ENCODE measurements around the gene STARD13. TPM values are rescaled to one million over a fixed set of nuclear protein-coding genes. Genes with fewer than 3 reads are reported as not detected.
A peak's percentile ranks its signal among the peaks of the same experiment; 100 is the strongest.
"Not testable (repeated sequence)": the region's sequence is repeated elsewhere in the genome, so short reads cannot be mapped to it uniquely, and the experiment has no call there.

The STARD13 gene
- total RNA-seq, 1 experiment from 2014 or later = 7.8 TPM

DNA sequence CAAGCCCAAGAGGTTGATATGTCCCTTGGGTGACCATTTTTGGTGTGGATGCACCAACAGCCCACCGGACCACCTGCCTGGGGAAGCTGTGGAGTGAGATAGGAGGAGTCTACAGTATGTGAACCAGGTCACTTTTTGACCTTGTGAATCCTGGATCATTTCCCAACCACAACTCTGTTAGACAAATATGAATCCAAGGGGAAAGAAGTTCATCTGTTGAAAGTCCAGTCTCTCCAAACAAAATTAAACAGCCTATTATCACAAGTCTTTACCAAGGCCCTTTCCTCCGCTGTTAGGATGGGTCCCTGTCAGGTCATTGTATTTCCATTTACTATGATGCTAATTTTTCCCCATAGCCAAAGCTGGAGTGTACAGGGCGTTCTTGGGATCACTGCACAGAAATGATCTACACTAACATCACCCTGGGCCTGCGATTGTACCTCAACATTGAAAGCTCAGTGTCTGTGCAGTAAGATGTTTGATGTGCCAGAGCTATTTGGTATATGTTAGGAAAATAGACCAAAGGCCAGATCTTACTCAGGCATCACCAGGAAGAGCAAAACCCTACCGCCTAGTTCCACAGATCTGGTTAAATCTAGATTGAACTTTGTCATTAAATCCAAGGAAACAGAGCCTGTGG is 117.1 kb downstream of the STARD13 start:
- no peak for DNase-seq (ENCODE audit: low read depth in 1 of 2, low spot score in 2 of 2)
- Histone ChIP-seq H3K27ac (peak overlapping the region; percentile 82), H3K36me3 (peaks cover 23% of the 10 kb centered on the region), H3K9me3 (replicated peaks) (no peaks in the 10 kb centered on the region), H3K4me1 (replicated peaks) (peaks cover 32% of the 10 kb centered on the region), H3K27me3 (replicated peaks) (no peaks in the 10 kb centered on the region), H3K4me3 (no peak overlapping the region)

GRCh38 chr13:33167491-33167890 is 118.1 kb downstream of the STARD13 start:
- Histone ChIP-seq H3K9me3 (replicated peaks) (no peaks in the 10 kb centered on the region; the same call in 1 of the 2 replicates), H3K27me3 (replicated peaks) (no peaks in the 10 kb centered on the region), H3K4me3 (no peak overlapping the region), H3K27ac (no peak overlapping the region), H3K4me1 (replicated peaks) (peaks cover 27% of the 10 kb centered on the region), H3K36me3 (peaks cover 30% of the 10 kb centered on the region)
- DNase-seq (ENCODE audit: low read depth in 1 of 2, low spot score in 2 of 2) = no peak

DNA sequence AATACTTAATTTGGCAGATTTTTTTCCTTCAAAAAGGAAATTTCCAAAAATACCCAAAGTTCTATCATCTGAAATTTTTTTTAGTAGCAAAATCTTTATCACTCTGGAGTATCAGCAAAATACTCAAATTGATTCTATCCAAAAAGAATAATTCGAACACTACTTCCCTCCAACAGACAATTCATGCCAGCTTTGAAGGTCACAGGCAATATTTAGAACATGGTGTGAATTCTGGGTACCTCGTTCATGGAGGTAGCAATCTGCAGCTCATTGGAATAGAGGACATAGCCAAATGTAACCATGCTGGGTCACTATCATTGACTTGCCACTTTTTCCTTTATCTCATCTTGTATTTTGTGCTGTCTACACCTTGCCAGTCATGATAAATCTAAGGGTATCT is 119.8 kb downstream of the STARD13 start:
- H3K36me3 ChIP-seq = peaks cover 39% of the 10 kb centered on the region
- H3K4me3 ChIP-seq = no peak overlapping the region
- H3K9me3 ChIP-seq (replicated peaks) = no peaks in the 10 kb centered on the region; the same call in 1 of the 2 replicates
- H3K27ac ChIP-seq = no peak overlapping the region
- no peak for DNase-seq (ENCODE audit: low read depth in 1 of 2, low spot score in 2 of 2)
- peaks cover 27% of the 10 kb centered on the region for H3K4me1 ChIP-seq (replicated peaks)
- H3K27me3 ChIP-seq (replicated peaks) = no peaks in the 10 kb centered on the region

DNA sequence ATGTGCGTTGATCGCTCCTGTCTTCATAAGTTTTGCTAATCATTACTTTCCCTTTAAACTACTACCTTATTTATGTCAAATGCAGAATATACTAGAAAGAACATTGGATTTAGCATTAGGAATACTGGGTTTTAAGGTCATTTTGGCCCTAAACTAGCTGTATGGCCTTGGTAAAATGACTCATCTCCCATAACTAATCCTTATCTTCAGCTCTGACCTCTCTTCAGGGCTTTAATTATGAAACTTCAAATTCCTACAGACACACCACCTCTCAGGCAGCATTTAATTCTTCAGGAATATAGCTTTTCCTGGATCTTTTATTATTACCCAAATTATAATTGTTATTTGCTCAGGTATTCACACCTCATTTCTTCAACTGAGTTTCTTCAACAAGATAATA is 121.2 kb downstream of the STARD13 start:
- no peaks in the 10 kb centered on the region for H3K27me3 ChIP-seq (replicated peaks)
- peaks cover 15% of the 10 kb centered on the region for H3K4me1 ChIP-seq (replicated peaks)
- no peak overlapping the region for H3K4me3 ChIP-seq
- DNase-seq (ENCODE audit: low read depth in 1 of 2, low spot score in 2 of 2) = no peak
- no peaks in the 10 kb centered on the region; the same call in 1 of the 2 replicates for H3K9me3 ChIP-seq (replicated peaks)
- H3K36me3 ChIP-seq = peaks cover 44% of the 10 kb centered on the region
- H3K27ac ChIP-seq = no peak overlapping the region

DNA sequence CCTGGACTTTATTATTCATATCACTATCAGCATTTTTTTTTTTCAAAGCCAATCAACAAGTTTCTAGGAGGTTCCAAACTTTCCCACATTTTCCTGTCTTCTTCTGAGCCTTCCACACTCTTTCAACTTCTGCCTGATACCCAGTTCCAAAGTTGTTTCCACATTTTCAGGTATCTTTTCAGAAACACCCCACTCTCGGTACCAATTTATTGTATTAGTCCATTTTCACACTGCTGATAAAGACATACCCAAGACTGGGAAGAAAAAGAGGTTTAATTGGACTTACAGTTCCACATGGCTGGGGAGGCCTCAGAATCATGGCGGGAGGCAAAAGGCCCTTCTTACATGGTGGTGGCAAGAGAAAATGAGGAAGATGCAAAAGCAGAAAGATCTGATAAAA is 122.8 kb downstream of the STARD13 start:
- H3K9me3 ChIP-seq (replicated peaks); DNase-seq (ENCODE audit: low read depth in 1 of 2, low spot score in 2 of 2): not testable (repeated sequence)
- peaks cover 50% of the 10 kb centered on the region for H3K36me3 ChIP-seq

DNA sequence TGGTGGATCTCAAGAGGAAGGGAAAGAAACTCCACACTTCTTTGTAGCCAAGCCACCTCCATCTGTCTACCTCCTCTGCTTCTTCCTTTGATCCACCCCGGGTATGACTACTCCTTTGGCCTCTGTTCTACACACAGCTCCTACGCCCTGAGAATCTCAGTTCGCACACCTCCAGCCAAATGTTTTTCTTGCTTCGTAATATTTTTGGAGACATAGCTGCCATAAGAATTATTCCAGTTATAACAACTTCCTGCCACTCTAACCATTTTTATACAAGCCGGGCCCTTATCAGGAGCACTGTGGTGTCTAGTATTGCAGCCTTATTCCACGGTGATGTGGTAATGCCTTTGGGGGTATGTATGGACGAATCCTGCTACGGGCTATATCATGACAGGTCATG is 126.7 kb downstream of the STARD13 start:
- Histone ChIP-seq H3K36me3 (peaks cover 34% of the 10 kb centered on the region), H3K9me3 (replicated peaks) (no peaks in the 10 kb centered on the region; the same call in 1 of the 2 replicates), H3K27ac (no peak overlapping the region), H3K4me1 (replicated peaks) (no peaks in the 10 kb centered on the region), H3K4me3 (no peak overlapping the region), H3K27me3 (replicated peaks) (no peaks in the 10 kb centered on the region)
- DNase-seq (ENCODE audit: low read depth in 1 of 2, low spot score in 2 of 2) = no peak

More for the DNA sequence above, 122.8 kb downstream of the STARD13 start:
- not testable (repeated sequence) for H3K27ac ChIP-seq; H3K4me3 ChIP-seq; H3K27me3 ChIP-seq (replicated peaks); H3K4me1 ChIP-seq (replicated peaks)

- no peak for DNase-seq (ENCODE audit: low read depth in 1 of 2, low spot score in 2 of 2)
- H3K4me3 ChIP-seq = no peak overlapping the region
- no peaks in the 10 kb centered on the region for H3K27me3 ChIP-seq (replicated peaks)
- H3K27ac ChIP-seq = no peak overlapping the region
- peaks cover 34% of the 10 kb centered on the region for H3K36me3 ChIP-seq
- no peaks in the 10 kb centered on the region; the same call in 1 of the 2 replicates for H3K9me3 ChIP-seq (replicated peaks)
- H3K4me1 ChIP-seq (replicated peaks) = no peaks in the 10 kb centered on the region
Observed at GRCh38 chr13:33158271-33158670, 127.3 kb downstream of the STARD13 start.

- DNase-seq (ENCODE audit: low read depth in 1 of 2, low spot score in 2 of 2) = no peak
Observed at GRCh38 chr13:33154911-33155310, 130.6 kb downstream of the STARD13 start.

GRCh38 chr13:33153421-33154404 is 131.8 kb downstream of the STARD13 start:
- peaks cover 21% of the 10 kb centered on the region for H3K36me3 ChIP-seq
- DNase-seq (ENCODE audit: low read depth in 1 of 2, low spot score in 2 of 2) = no peak
- no peak overlapping the region for H3K4me3 ChIP-seq
- no peaks in the 10 kb centered on the region for H3K27me3 ChIP-seq (replicated peaks)
- no peaks in the 10 kb centered on the region for H3K4me1 ChIP-seq (replicated peaks)
- no peak overlapping the region for H3K27ac ChIP-seq
- H3K9me3 ChIP-seq (replicated peaks) = no peaks in the 10 kb centered on the region

More at GRCh38 chr13:33154911-33155310, 130.6 kb downstream of the STARD13 start:
- Histone ChIP-seq H3K4me1 (replicated peaks) (no peaks in the 10 kb centered on the region), H3K9me3 (replicated peaks) (no peaks in the 10 kb centered on the region), H3K36me3 (peaks cover 19% of the 10 kb centered on the region), H3K27me3 (replicated peaks) (no peaks in the 10 kb centered on the region), H3K4me3 (no peak overlapping the region), H3K27ac (no peak overlapping the region)

DNA sequence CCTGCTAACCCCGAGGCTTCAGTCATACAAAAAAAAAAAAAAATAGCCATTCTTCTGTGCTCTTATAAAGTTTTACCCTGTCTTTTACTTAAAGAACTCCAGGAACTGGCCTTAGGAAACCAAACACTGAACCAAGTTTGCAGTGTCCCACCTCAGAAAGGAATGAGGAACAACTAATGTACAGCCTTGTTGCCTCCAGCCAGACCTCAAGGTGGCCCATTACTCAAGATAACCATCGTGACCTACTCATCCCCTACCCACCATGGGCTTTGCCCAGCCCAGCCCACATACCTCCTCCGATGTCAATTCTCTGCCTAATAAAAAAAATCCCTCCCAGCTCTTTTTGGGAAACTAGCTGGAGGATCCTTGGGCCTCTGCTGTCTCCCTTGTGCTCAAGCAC is 133.2 kb downstream of the STARD13 start:
- H3K9me3 ChIP-seq (replicated peaks) = no peaks in the 10 kb centered on the region
- H3K36me3 ChIP-seq = peaks cover 12% of the 10 kb centered on the region
- no peak overlapping the region for H3K27ac ChIP-seq
- no peaks in the 10 kb centered on the region for H3K27me3 ChIP-seq (replicated peaks)
- H3K4me1 ChIP-seq (replicated peaks) = no peaks in the 10 kb centered on the region
- no peak for DNase-seq (ENCODE audit: low read depth in 1 of 2, low spot score in 2 of 2)
- no peak overlapping the region for H3K4me3 ChIP-seq

DNA sequence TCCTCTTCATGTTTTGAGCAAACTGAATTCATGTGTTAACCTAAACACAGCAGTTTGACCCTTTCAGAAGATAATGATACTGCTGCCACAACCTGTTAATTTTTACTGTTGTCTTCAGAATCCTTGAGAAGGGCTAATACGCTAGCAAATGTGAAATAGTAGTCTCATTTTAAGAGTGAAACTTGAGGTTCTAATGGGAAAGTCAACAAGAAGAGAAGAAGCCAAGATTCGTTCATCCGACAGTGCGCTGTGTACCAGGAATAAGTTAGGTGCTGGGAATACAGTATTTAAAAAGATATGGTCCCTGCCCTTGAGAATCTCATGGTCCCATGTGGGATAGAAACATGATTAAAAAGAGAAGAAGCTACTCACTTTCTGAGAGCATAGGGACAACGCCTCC is 134.9 kb downstream of the STARD13 start:
- no peak for DNase-seq (ENCODE audit: low read depth in 1 of 2, low spot score in 2 of 2)
- H3K27ac ChIP-seq = no peak overlapping the region
- peaks cover 8% of the 10 kb centered on the region for H3K36me3 ChIP-seq
- H3K4me3 ChIP-seq = no peak overlapping the region
- H3K27me3 ChIP-seq (replicated peaks) = no peaks in the 10 kb centered on the region
- H3K4me1 ChIP-seq (replicated peaks) = no peaks in the 10 kb centered on the region
- H3K9me3 ChIP-seq (replicated peaks) = no peaks in the 10 kb centered on the region

GRCh38 chr13:33150126-33150525 is 135.4 kb downstream of the STARD13 start:
- no peak for DNase-seq (ENCODE audit: low read depth in 1 of 2, low spot score in 2 of 2)
- no peak overlapping the region for H3K4me3 ChIP-seq
- peaks cover 8% of the 10 kb centered on the region for H3K36me3 ChIP-seq
- no peak overlapping the region for H3K27ac ChIP-seq
- H3K9me3 ChIP-seq (replicated peaks) = no peaks in the 10 kb centered on the region
- no peaks in the 10 kb centered on the region for H3K27me3 ChIP-seq (replicated peaks)
- H3K4me1 ChIP-seq (replicated peaks) = no peaks in the 10 kb centered on the region

GRCh38 chr13:33147832-33148231 is 137.7 kb downstream of the STARD13 start:
- Histone ChIP-seq H3K36me3 (peaks cover 8% of the 10 kb centered on the region), H3K9me3 (replicated peaks) (no peaks in the 10 kb centered on the region), H3K4me3 (no peak overlapping the region), H3K27me3 (replicated peaks) (no peaks in the 10 kb centered on the region), H3K27ac (no peak overlapping the region), H3K4me1 (replicated peaks) (no peaks in the 10 kb centered on the region)
- no peak for DNase-seq (ENCODE audit: low read depth in 1 of 2, low spot score in 2 of 2)

Data from SJSA1 (cell line).